D721Med (cell line): ENCODE results near the gene PAQR4.
A peak's percentile ranks its signal among the peaks of the same experiment; 100 is the strongest.

Experiments
- DNase-seq: peaks from one replicate; pipeline ENCODE4 v3.0.0; 2011; ENCODE audit warnings: low spot score; ENCODE audit not compliant: insufficient read length
- FAIRE-seq: peaks from 2 replicates; lab custom pipeline; 2011; peaks lifted over from hg19 to GRCh38; lab: Jason Lieb, UNC
- CTCF ChIP-seq: IDR thresholded peaks from 2 replicates; pipeline ENCODE4 v1.5.1; 2012; ENCODE audit warnings: mild to moderate bottlenecking, control low read depth; ENCODE audit not compliant: insufficient read depth; ENCODE audit errors: missing control alignments

The PAQR4 gene

GRCh38 chr16:3020247-3020603, 51.1 kb downstream of the PAQR4 start, which contains the start of gene TNFRSF12A:
Gene TNFRSF12A, plus strand, starts transcription at chr16:3020368. Its CDS starts 30 bp downstream, at chr16:3020398.
- no peak for TF ChIP-seq CTCF
- FAIRE-seq, result no peak
- peak; percentile 91 for DNase-seq

DNA sequence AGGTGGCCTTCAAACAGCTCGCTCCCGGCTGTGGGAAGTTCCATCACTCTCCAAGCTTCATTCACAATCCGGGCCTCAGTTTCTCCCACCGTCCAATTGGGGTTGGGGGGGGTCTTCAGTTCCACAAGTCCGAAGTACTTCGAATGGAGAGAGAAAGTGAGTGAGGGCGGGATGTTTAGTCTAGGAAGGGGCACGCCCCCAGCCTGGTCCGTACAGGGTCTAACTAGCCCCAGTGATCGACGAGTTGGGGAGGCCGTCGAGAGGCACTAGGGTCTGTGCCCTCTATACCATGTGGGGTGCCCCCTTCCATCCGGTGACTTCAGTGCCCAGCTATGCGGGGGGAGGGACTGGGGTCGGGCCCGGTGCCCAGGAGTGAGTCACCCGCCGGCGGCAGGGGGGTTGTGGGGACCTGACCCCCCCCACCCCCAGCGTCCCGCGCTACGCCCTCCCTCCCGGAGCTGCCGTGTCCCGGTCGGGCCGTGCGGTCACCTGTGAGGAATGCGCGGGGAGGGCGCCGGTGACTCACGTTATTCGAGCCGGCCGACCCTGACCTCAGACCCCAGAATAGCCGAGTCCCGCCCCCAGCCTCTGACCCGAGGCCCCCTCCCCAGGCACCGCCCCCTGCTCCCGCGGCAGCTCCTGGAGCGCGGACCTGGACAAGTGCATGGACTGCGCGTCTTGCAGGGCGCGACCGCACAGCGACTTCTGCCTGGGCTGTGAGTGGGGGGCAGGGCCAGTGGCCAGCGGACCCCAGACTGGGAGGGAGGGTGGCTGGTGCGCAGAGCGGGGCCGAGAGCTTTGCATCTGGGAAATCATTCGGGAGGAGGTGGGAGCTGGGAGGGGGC, 51.7 kb downstream of the PAQR4 start:
- DNase-seq, result no peak
- FAIRE-seq, result no peak
- TF ChIP-seq CTCF, result no peak

DNA sequence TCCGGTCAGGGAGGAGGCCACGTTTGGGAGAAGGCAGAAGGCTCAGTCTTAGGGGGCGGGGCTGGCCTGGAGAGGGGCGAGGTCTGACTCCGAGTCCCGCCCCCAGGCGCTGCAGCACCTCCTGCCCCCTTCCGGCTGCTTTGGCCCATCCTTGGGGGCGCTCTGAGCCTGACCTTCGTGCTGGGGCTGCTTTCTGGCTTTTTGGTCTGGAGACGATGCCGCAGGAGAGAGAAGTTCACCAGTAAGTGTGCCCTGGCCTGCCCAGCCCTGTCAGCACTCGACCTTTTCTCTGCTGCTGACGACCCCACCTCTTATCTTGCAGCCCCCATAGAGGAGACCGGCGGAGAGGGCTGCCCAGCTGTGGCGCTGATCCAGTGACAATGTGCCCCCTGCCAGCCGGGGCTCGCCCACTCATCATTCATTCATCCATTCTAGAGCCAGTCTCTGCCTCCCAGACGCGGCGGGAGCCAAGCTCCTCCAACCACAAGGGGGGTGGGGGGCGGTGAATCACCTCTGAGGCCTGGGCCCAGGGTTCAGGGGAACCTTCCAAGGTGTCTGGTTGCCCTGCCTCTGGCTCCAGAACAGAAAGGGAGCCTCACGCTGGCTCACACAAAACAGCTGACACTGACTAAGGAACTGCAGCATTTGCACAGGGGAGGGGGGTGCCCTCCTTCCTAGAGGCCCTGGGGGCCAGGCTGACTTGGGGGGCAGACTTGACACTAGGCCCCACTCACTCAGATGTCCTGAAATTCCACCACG, 52.5 kb downstream of the PAQR4 start:
- no peak for DNase-seq
- TF ChIP-seq CTCF, result peak; percentile 30
- FAIRE-seq, result no peak

- FAIRE-seq, result no peak
- no peak for DNase-seq
- TF ChIP-seq CTCF, result no peak
These were observed 53.1 kb downstream of the PAQR4 start for GRCh38 chr16:3022208-3022683.

DNA sequence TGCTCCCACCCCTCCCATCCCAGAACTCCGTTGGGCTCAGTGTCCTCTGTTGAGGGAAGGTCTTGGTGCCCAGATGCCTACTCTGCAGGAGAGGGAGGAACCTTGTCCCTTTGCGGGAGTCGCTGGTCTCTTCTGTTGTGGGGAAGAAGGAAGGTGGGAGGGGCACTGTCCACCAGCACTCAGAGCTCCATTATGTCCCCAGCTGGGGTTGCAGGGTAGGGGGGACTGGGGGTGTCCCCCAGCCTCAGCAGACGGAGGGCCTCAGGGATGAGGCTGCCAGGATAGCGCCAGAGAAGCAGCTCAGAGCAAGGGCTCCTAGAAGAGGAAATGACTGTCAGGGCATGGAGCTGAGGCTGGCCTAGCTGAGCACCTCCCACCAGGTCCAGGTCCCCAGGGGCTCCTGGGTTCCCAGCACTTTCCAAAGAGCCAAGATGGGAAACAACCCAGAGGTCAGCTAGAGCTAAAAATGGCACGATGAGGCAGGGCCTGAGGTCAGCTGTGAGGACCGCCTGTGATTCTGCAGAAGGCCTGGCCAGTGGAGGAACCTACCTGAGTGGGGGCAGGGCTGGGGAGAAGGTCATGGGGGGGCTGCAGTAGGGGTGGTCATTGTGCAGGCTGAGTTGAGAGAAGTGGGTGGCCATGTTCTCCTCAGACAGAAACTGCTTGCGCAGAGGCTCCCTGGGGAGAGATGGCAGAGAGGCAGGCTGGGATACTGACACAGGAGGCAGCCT, 53.7 kb downstream of the PAQR4 start:
- DNase-seq (no peak), FAIRE-seq (no peak)
- no peak for TF ChIP-seq CTCF
